GM12878 (cell line): ENCODE results near the gene FGF2. TPM values are rescaled to one million over a fixed set of nuclear protein-coding genes. Genes with fewer than 3 reads are reported as not detected.

Source experiments
- ATAC-seq: fragments of 200-7000 bp; cut with Tn5 transposase; 3 replicates; pipeline ENCODE4 v1.9.1; 2020; ENCODE audit warnings: mild to moderate bottlenecking, moderate library complexity
- BruUV-seq: library from RNA; stranded (reverse); fragments of 400-500 nt; replicated peaks from 2 replicates; lab custom pipeline; 2021; lab: Mats Ljungman, UMichigan
- CTCF ChIA-PET: fragments of 300-600 bp; sonication (Branson Sonifier 250); formaldehyde crosslinking; extraction: SDS; loops from one replicate; lab custom pipeline; 2021; ENCODE audit warnings: inconsistent platforms; lab: Yijun Ruan, JAX
- POLR2A ChIA-PET: fragments of 350-600 bp; formaldehyde crosslinking; extraction: SDS; loops from one replicate; lab custom pipeline; 2021; ENCODE audit warnings: inconsistent platforms; lab: Charles Lee
- RAD21 ChIA-PET: fragments of 300-600 bp; sonication (Branson Sonifier 250); formaldehyde crosslinking; loops from one replicate; lab custom pipeline; 2023; ENCODE audit warnings: antibody characterized with exemption; ENCODE audit not compliant: unreplicated experiment; lab: Charles Lee
- SMC1A ChIA-PET: fragments of 300-600 bp; sonication (Branson Sonifier 250); formaldehyde crosslinking; loops from one replicate; lab custom pipeline; 2023; ENCODE audit not compliant: unreplicated experiment, uncharacterized antibody; lab: Charles Lee
- DNase-seq: peaks from one replicate; pipeline ENCODE4 v3.0.0-alpha.2; 2011; ENCODE audit warnings: low read depth, low spot score
- FAIRE-seq: peaks from 3 replicates; lab custom pipeline; 2011; peaks lifted over from hg19 to GRCh38; lab: Jason Lieb, UNC
- H2AFZ ChIP-seq: 2 replicates; pipeline ENCODE4 v1.6.0; 2011; ENCODE audit warnings: low read depth, low read length, control low read depth; ENCODE audit not compliant: control insufficient read depth
- H3K27ac ChIP-seq: 2 replicates; pipeline ENCODE4 v1.5.1; 2011; ENCODE audit warnings: control low read depth; ENCODE audit not compliant: control insufficient read depth, insufficient read depth
- H3K27me3 ChIP-seq, 2 experiments: replicated peaks in 1 of 2; 2 replicates each; pipeline versions ENCODE4 v1.6.0 to v1.6.1; 2011; ENCODE audit warnings: low read length in 1 of 2; ENCODE audit not compliant: control insufficient read depth in 2 of 2, insufficient read depth in 2 of 2
- H3K36me3 ChIP-seq, 2 experiments: 2 replicates each; pipeline ENCODE4 v1.5.1; 2011; ENCODE audit warnings: low read length in 1 of 2; ENCODE audit not compliant: control insufficient read depth in 2 of 2, insufficient read depth in 2 of 2
- H3K4me1 ChIP-seq: 2 replicates; pipeline ENCODE4 v1.6.1; 2011; ENCODE audit warnings: mild to moderate bottlenecking, low read length, moderate library complexity, mixed read lengths; ENCODE audit not compliant: control insufficient read depth, insufficient read depth
- H3K4me2 ChIP-seq: 2 replicates; pipeline ENCODE4 v1.6.0; 2011; ENCODE audit warnings: control low read depth; ENCODE audit not compliant: control insufficient read depth, insufficient read depth
- H3K4me3 ChIP-seq: fragments of 200-600 bp; sonication (generic); 2 replicates; pipeline ENCODE4 v1.5.1; 2016
- H3K79me2 ChIP-seq: 2 replicates; pipeline ENCODE4 v1.6.0; 2011; ENCODE audit warnings: low read length; ENCODE audit not compliant: control insufficient read depth, insufficient read depth
- H3K9ac ChIP-seq: 2 replicates; pipeline ENCODE4 v1.8.0; 2011; ENCODE audit warnings: low read length, control low read depth, mixed read lengths; ENCODE audit not compliant: control insufficient read depth, insufficient read depth
- H3K9me3 ChIP-seq: replicated peaks from 3 replicates; pipeline ENCODE4 v1.5.1; 2011; ENCODE audit warnings: mild to moderate bottlenecking, low read length; ENCODE audit not compliant: control insufficient read depth, insufficient read depth
- H4K20me1 ChIP-seq: 2 replicates; pipeline ENCODE4 v1.6.0; 2011; ENCODE audit not compliant: control insufficient read depth, insufficient read depth
- BHLHE40 ChIP-seq, 2 experiments: fragments of 450-650 bp in 1 of 2; IDR thresholded peaks; 2 replicates each; pipeline ENCODE4 v1.6.1; 2011 to 2017; ENCODE audit warnings: low read depth in 2 of 2, borderline replicate concordance in 1 of 2, improper control_type of control experiment in 1 of 2, low read length in 1 of 2, mild to moderate bottlenecking in 1 of 2
- CHD1 ChIP-seq: IDR thresholded peaks from 2 replicates; pipeline ENCODE4 v1.6.1; 2012; ENCODE audit warnings: low read depth, low read length, improper control_type of control experiment
- E2F4 ChIP-seq: IDR thresholded peaks from 2 replicates; pipeline ENCODE4 v1.6.1; 2012; ENCODE audit warnings: low read depth, low read length, improper control_type of control experiment
- ETV6 ChIP-seq, 2 experiments: fragments of 450-650 bp in 1 of 2; IDR thresholded peaks in 1 of 2; conservative IDR thresholded peaks in 1 of 2; 2 replicates each; pipeline ENCODE4 v1.6.1; 2014; ENCODE audit warnings: antibody characterized with exemption in 1 of 2, borderline replicate concordance in 1 of 2, low read depth in 1 of 2, mild to moderate bottlenecking in 1 of 2, moderate library complexity in 1 of 2
- MYC ChIP-seq: IDR thresholded peaks from 2 replicates; pipeline ENCODE4 v1.6.1; 2011; ENCODE audit warnings: mild to moderate bottlenecking, low read length, moderate library complexity, inconsistent platforms; ENCODE audit not compliant: insufficient read depth, insufficient replicate concordance, insufficient read length, severe bottlenecking
- NBN ChIP-seq: fragments of 450-650 bp; IDR thresholded peaks from 2 replicates; pipeline ENCODE4 v1.6.1; 2016
- NFXL1 ChIP-seq: fragments of 450-650 bp; IDR thresholded peaks from 2 replicates; pipeline ENCODE4 v1.6.1; 2017; ENCODE audit warnings: antibody characterized with exemption, mild to moderate bottlenecking, borderline replicate concordance
- NR2C2 ChIP-seq: IDR thresholded peaks from 2 replicates; pipeline ENCODE4 v1.6.1; 2011; ENCODE audit warnings: borderline replicate concordance, low read depth; ENCODE audit not compliant: control insufficient read depth, insufficient read length
- SREBF2 ChIP-seq: IDR thresholded peaks from 2 replicates; pipeline ENCODE4 v1.6.1; 2012; ENCODE audit warnings: mild to moderate bottlenecking, low read length
- TAF1 ChIP-seq: IDR thresholded peaks from 2 replicates; pipeline ENCODE4 v1.6.1; 2011; ENCODE audit warnings: mild to moderate bottlenecking, low read depth, low read length, borderline replicate concordance
- TBL1XR1 ChIP-seq: IDR thresholded peaks from 2 replicates; pipeline ENCODE4 v1.6.1; 2012; ENCODE audit warnings: low read depth, low read length, improper control_type of control experiment
- ZNF384 ChIP-seq: IDR thresholded peaks from 2 replicates; pipeline ENCODE4 v1.6.1; 2012; ENCODE audit warnings: low read depth, mild to moderate bottlenecking, low read length, improper control_type of control experiment, borderline replicate concordance
- ZNF622 ChIP-seq: fragments of 450-650 bp; IDR thresholded peaks from 2 replicates; pipeline ENCODE4 v1.6.1; 2017; ENCODE audit warnings: mild to moderate bottlenecking, inconsistent platforms
- WGBS: methylation state at CpG from one replicate; pipeline ENCODE4 v1.1.6; 2016; ENCODE audit warnings: low lambda C conversion rate; ENCODE audit not compliant: insufficient replicate concordance, insufficient coverage; ENCODE audit errors: missing lambda C conversion rate; 5-methylcytosine and 5-hydroxymethylcytosine counted together
- in situ Hi-C: fragments of 300-500 bp; cut with MboI; formaldehyde crosslinking; loops from 9 replicates; pipeline ENCODE4 v1.14.3; 2018; ENCODE audit warnings: mixed read lengths
- intact Hi-C: fragments of 100-400 bp; cut with micrococcal nuclease; formaldehyde crosslinking; loops from one replicate; pipeline ENCODE4 v1.14.2; 2022; ENCODE audit not compliant: unreplicated experiment
- polyA plus RNA-seq, 11 experiments: library from polyadenylated mRNA; depleted of rRNA in 4 of 11; unstranded in 6 of 11; stranded (reverse) in 5 of 11; fragments of >200 nt; fragmentation: Nextera tagmentation in 4 of 11; fragmentation: Illumina TruSeq in 1 of 11; extraction: Ambion mirVana in 4 of 11; extraction: Trizol in 1 of 11; gene quantifications; 1 replicate in 1 of 11; 2 replicates in 10 of 11; pipeline versions ENCODE4 v1.2.1 to v1.2.3, GENCODE V29; 2011 to 2016; ENCODE audit warnings: inconsistent platforms in 2 of 11, missing spikeins in 2 of 11, low read depth in 1 of 11
- total RNA-seq, 4 experiments: library from RNA; depleted of rRNA in 3 of 4; stranded (reverse); fragments of >200 nt in 3 of 4; fragmentation: Illumina TruSeq in 1 of 4; extraction: Trizol in 1 of 4; gene quantifications; 2 replicates each; pipeline versions ENCODE4 v1.2.1 to v1.2.3, GENCODE V29; 2013 to 2021
- TF ChIP-seq, protein P1 (sequence below): fragments of 450-650 bp; IDR thresholded peaks from 2 replicates; pipeline ENCODE4 v1.6.1; 2017; ENCODE audit warnings: mild to moderate bottlenecking, low read depth, inconsistent platforms; ENCODE audit not compliant: poor library complexity, severe bottlenecking
- TF ChIP-seq, protein P2 (sequence below): fragments of 450-650 bp; IDR thresholded peaks from 2 replicates; pipeline ENCODE4 v1.6.1; 2016; ENCODE audit warnings: mild to moderate bottlenecking

FGF2 gene
- total and polyA plus RNA-seq, 10 of the 15 experiments (the other 5 are each of a cell fraction or from before 2014, with no cell fraction given): 0.13 to 1.7 (median 0.25) TPM

- TF ChIP-seq E2F4: no peak
- no peak for TF ChIP-seq NR2C2
Measured at GRCh38 chr4:122838034-122838433, 11.4 kb downstream of the FGF2 start (continued).

DNA sequence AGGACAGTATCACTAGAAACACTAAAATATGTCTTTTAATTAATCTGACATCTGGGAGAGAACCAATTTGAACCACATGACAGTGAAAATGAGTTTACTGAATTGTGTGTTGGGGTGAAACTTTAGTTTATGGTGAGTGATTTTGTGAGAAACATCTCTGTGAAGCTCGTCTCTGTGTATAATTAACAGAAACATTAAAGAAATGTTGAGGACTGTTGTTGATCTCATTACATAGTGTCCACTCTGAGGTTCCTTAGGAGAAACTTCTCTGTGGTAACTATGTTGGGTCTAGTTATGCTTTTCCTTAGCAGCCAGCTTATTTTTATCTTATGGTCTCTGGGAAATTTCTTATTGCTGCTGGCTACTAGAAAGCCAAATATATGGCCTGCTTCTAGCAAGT is 15.8 kb downstream of the FGF2 start:
- ChIA-PET POLR2A (no interaction called here), SMC1A (no interaction called here), RAD21 (no interaction called here), CTCF (no interaction called here)
- H3K27ac ChIP-seq: no peak overlapping the region
- WGBS: 0% methylated on average over 1 of the region's 1 CpG
- H3K79me2 ChIP-seq: no peaks in the 10 kb centered on the region
- no peak overlapping the region for H3K4me3 ChIP-seq
- H3K9me3 ChIP-seq: no peaks in the 10 kb centered on the region; the same call in 2 of the 3 replicates
- no peaks in the 10 kb centered on the region for H3K27me3 ChIP-seq
- no peaks in the 10 kb centered on the region for H4K20me1 ChIP-seq
- intact Hi-C loops: no loop called here
- no peak overlapping the region for H2AFZ ChIP-seq
- no peak for DNase-seq
- FAIRE-seq: no peak
- no peak overlapping the region for H3K9ac ChIP-seq
- 0 out of 2 replicates have a peak, but pooled peaks cover 2% of the 10 kb centered on the region for H3K4me1 ChIP-seq
- no peak for ATAC-seq
- BruUV-seq: no TSS peak
- in situ Hi-C loops: no loop called here
- no peaks in the 10 kb centered on the region for H3K36me3 ChIP-seq
- no peak overlapping the region for H3K4me2 ChIP-seq
- TF ChIP-seq TAF1: no peak
- no peak for TF ChIP-seq MYC
- TF ChIP-seq NFXL1: no peak
- no peak for TF ChIP-seq NBN
- no peak for TF ChIP-seq ZNF622
- no peak for TF ChIP-seq TBL1XR1
- TF ChIP-seq, protein P1, sequence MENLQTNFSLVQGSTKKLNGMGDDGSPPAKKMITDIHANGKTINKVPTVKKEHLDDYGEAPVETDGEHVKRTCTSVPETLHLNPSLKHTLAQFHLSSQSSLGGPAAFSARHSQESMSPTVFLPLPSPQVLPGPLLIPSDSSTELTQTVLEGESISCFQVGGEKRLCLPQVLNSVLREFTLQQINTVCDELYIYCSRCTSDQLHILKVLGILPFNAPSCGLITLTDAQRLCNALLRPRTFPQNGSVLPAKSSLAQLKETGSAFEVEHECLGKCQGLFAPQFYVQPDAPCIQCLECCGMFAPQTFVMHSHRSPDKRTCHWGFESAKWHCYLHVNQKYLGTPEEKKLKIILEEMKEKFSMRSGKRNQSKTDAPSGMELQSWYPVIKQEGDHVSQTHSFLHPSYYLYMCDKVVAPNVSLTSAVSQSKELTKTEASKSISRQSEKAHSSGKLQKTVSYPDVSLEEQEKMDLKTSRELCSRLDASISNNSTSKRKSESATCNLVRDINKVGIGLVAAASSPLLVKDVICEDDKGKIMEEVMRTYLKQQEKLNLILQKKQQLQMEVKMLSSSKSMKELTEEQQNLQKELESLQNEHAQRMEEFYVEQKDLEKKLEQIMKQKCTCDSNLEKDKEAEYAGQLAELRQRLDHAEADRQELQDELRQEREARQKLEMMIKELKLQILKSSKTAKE: no peak
- TF ChIP-seq SREBF2: no peak
- TF ChIP-seq ZNF384: no peak
- TF ChIP-seq ETV6 (conservative IDR thresholded peaks at IDR 0.05 in 1 of 2, IDR thresholded peaks at IDR 0.05 in 1 of 2; ENCODE audit: borderline replicate concordance in 1 of 2, low read depth in 1 of 2): no peak
- no peak for TF ChIP-seq BHLHE40 (IDR thresholded peaks at IDR 0.05; ENCODE audit: borderline replicate concordance in 1 of 2, low read depth in 2 of 2, low read length in 1 of 2)
- TF ChIP-seq, protein P2, sequence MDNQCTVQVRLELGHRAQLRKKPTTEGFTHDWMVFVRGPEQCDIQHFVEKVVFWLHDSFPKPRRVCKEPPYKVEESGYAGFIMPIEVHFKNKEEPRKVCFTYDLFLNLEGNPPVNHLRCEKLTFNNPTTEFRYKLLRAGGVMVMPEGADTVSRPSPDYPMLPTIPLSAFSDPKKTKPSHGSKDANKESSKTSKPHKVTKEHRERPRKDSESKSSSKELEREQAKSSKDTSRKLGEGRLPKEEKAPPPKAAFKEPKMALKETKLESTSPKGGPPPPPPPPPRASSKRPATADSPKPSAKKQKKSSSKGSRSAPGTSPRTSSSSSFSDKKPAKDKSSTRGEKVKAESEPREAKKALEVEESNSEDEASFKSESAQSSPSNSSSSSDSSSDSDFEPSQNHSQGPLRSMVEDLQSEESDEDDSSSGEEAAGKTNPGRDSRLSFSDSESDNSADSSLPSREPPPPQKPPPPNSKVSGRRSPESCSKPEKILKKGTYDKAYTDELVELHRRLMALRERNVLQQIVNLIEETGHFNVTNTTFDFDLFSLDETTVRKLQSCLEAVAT: no peak
- TF ChIP-seq CHD1: no peak
